ENCODE measurements around the gene NWD2. TPM values are rescaled to one million over a fixed set of nuclear protein-coding genes. Genes with fewer than 3 reads are reported as not detected.

The NWD2 gene
- total and polyA plus RNA-seq, 12 donors: under 0.01 to 0.91 (median 0.04) TPM; not detected in 4

DNA sequence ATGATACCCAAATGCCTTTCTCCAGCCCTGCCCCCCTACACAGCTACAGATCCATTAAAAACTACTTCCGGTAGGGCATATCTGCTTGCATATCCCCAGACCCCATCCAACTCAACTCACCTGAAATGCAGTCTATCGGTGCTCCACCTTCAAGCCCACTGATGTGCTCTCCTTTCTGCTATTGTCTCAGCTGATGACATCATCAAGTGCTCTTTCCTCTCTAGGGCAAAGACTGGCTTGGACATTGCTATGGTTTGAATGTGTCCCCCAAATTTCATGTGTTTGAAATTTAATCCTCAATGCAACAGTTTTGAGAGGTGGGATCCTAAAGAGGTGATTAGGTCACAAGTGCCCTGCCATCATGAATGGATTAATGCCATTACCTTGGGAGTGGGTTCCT, 229.3 kb downstream of the NWD2 start:
- 83 to 92% (median 89%) methylated on average over 2 of the region's 2 CpGs for WGBS, 4 donors
- TF ChIP-seq POLR2A (IDR thresholded peaks at IDR 0.05): no peak
- TF ChIP-seq, protein P1, sequence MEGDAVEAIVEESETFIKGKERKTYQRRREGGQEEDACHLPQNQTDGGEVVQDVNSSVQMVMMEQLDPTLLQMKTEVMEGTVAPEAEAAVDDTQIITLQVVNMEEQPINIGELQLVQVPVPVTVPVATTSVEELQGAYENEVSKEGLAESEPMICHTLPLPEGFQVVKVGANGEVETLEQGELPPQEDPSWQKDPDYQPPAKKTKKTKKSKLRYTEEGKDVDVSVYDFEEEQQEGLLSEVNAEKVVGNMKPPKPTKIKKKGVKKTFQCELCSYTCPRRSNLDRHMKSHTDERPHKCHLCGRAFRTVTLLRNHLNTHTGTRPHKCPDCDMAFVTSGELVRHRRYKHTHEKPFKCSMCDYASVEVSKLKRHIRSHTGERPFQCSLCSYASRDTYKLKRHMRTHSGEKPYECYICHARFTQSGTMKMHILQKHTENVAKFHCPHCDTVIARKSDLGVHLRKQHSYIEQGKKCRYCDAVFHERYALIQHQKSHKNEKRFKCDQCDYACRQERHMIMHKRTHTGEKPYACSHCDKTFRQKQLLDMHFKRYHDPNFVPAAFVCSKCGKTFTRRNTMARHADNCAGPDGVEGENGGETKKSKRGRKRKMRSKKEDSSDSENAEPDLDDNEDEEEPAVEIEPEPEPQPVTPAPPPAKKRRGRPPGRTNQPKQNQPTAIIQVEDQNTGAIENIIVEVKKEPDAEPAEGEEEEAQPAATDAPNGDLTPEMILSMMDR (IDR thresholded peaks at IDR 0.05): no peak

DNA sequence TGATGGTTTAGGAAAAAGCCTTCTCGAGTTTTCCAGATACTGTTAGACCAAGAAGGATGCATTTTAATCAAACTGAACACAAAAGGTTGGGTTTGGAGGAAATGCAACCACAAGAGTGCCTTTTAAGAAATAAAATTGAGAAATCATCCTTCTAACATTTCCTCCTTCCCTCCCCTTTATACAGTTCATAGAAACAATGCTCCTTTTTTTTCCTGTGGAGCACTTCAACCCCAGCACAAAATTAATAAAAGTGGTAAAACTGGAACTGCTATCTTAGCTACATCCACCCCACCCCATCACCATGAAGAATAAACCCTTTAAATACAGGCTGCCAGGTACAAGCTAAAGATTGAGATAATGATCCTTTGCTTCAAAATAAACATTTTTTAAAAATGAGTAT, 230.5 kb downstream of the NWD2 start:
- H3K9me3 ChIP-seq (replicated peaks in 1 of 3): no peaks in the 10 kb centered on the region
- DNase-seq: no peak
- 32 to 50% (median 39%) methylated on average over 1 of the region's 1 CpG for WGBS, 4 donors
- no peak overlapping the region for H3K4me3 ChIP-seq
- H3K27me3 ChIP-seq: no peaks in the 10 kb centered on the region
- intact Hi-C loops (cut with DNase I): no loop called here
- H3K4me1 ChIP-seq (replicated peaks in 1 of 2): no peaks in the 10 kb centered on the region
- no peak overlapping the region for H3K27ac ChIP-seq
- no peak for TF ChIP-seq POLR2A (IDR thresholded peaks at IDR 0.05)
- TF ChIP-seq, protein P1 (IDR thresholded peaks at IDR 0.05): no peak
- no peaks in the 10 kb centered on the region for H3K36me3 ChIP-seq (replicated peaks in 1 of 2)

More for the DNA sequence above, 229.3 kb downstream of the NWD2 start:
- Histone ChIP-seq H3K27ac (no peak overlapping the region), H3K9me3 (replicated peaks in 1 of 3) (no peaks in the 10 kb centered on the region), H3K27me3 (no peaks in the 10 kb centered on the region), H3K36me3 (replicated peaks in 1 of 2) (no peaks in the 10 kb centered on the region), H3K4me3 (no peak overlapping the region), H3K4me1 (replicated peaks in 1 of 2) (no peaks in the 10 kb centered on the region)
- intact Hi-C loops (cut with DNase I): no loop called here
- DNase-seq: no peak

DNA sequence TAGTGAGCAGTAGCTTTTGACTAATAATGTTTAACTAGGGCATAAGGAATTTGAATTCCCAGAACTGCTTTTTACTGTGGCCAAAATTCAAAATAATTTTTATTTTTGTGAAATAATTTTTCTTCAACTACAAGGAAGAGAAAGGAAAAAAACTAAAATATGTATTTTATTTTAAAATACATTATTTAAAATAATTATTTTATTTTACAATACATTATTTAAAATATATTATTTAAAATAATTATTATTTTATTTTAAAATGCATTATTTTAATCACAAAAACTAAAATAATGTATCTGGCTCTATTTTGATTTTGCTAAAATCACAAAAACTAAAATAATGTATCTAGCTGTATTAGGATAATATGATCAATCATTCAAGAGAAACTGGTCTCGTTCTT, 231.2 kb downstream of the NWD2 start:
- H3K36me3 ChIP-seq (replicated peaks in 1 of 2): no peaks in the 10 kb centered on the region
- no peak for TF ChIP-seq POLR2A (IDR thresholded peaks at IDR 0.05)
- TF ChIP-seq, protein P1 (IDR thresholded peaks at IDR 0.05): no peak
- H3K27ac ChIP-seq: no peak overlapping the region
- H3K27me3 ChIP-seq: no peaks in the 10 kb centered on the region
- no peak for DNase-seq
- WGBS, 4 donors: 49 to 67% (median 55%) methylated on average over 1 of the region's 1 CpG
- intact Hi-C loops (cut with DNase I): no loop called here
- no peaks in the 10 kb centered on the region for H3K9me3 ChIP-seq (replicated peaks in 1 of 3)
- H3K4me3 ChIP-seq: no peak overlapping the region
- H3K4me1 ChIP-seq (replicated peaks in 1 of 2): no peaks in the 10 kb centered on the region

DNA sequence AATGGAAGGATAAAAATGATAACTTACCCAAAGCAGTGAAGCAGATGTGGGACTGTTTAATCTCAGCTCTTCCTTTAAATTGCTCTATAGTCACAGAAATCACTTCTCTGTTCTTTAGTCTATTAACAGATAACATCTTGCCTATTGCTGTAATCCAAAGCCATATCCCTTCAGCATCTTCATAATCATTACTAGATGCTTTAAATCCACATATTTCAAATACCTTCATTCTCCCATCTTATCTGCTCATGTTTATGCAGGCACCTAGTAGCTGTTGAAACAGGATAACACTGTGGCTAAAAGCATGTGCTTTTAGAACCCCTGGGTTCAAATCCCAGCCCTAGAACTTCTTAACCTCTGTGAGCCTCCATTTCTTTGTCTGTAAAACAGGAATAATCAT, 231.7 kb downstream of the NWD2 start:
- Histone ChIP-seq H3K27me3 (no peaks in the 10 kb centered on the region), H3K9me3 (replicated peaks in 1 of 3) (no peaks in the 10 kb centered on the region), H3K36me3 (replicated peaks in 1 of 2) (no peaks in the 10 kb centered on the region), H3K4me3 (no peak overlapping the region), H3K27ac (no peak overlapping the region), H3K4me1 (replicated peaks in 1 of 2) (no peaks in the 10 kb centered on the region)
- TF ChIP-seq, protein P1 (IDR thresholded peaks at IDR 0.05): no peak
- TF ChIP-seq POLR2A (IDR thresholded peaks at IDR 0.05): no peak
- intact Hi-C loops (cut with DNase I): no loop called here
- DNase-seq: no peak

Measured in adrenal gland (tissue), 12 donors.